Measurements from ENCODE around the gene SEMA3C.

The SEMA3C gene

GRCh38 chr7:80818181-80818580, 100.7 kb downstream of the SEMA3C start:
- DNase-seq, result no peak

GRCh38 chr7:80816806-80817205, 102.0 kb downstream of the SEMA3C start:
- DNase-seq, result no peak

- no peak for DNase-seq
Measured at GRCh38 chr7:80815733-80816132, 103.1 kb downstream of the SEMA3C start.

GRCh38 chr7:80809545-80809944, 109.3 kb downstream of the SEMA3C start:
- DNase-seq, result no peak

GRCh38 chr7:80807166-80807900, 111.5 kb downstream of the SEMA3C start:
- no peak for DNase-seq

GRCh38 chr7:80806663-80807062, 112.2 kb downstream of the SEMA3C start:
- no peak for DNase-seq

- no peak for DNase-seq
Measured at GRCh38 chr7:80804589-80804988, 114.3 kb downstream of the SEMA3C start.

GRCh38 chr7:80802527-80802926, 116.3 kb downstream of the SEMA3C start:
- DNase-seq, result no peak

- no peak for DNase-seq
Measured at GRCh38 chr7:80794631-80795573, 123.9 kb downstream of the SEMA3C start.

- no peak for DNase-seq
Measured at GRCh38 chr7:80791509-80791929, 127.3 kb downstream of the SEMA3C start.

GRCh38 chr7:80790877-80791276, 128.0 kb downstream of the SEMA3C start:
- no peak for DNase-seq

GRCh38 chr7:80787721-80788120, 131.1 kb downstream of the SEMA3C start:
- DNase-seq, result no peak

- no peak for DNase-seq
Measured at GRCh38 chr7:80785961-80786536, 132.8 kb downstream of the SEMA3C start.

- DNase-seq, result no peak
Measured at GRCh38 chr7:80785276-80785675, 133.6 kb downstream of the SEMA3C start.

- no peak for DNase-seq
Measured at GRCh38 chr7:80783678-80784327, 135.0 kb downstream of the SEMA3C start.

- DNase-seq, result no peak
Measured at GRCh38 chr7:80783186-80783677, 135.6 kb downstream of the SEMA3C start.

GRCh38 chr7:80781561-80781979, 137.3 kb downstream of the SEMA3C start:
- DNase-seq, result no peak

GRCh38 chr7:80781146-80781545, 137.7 kb downstream of the SEMA3C start:
- DNase-seq, result no peak

- no peak for DNase-seq
Measured at GRCh38 chr7:80779456-80779855, 139.4 kb downstream of the SEMA3C start.

- no peak for DNase-seq
Measured at GRCh38 chr7:80775897-80776296, 143.0 kb downstream of the SEMA3C start.

GRCh38 chr7:80775482-80775881, 143.4 kb downstream of the SEMA3C start:
- no peak for DNase-seq

- no peak for DNase-seq
Measured at GRCh38 chr7:80774843-80775242, 144.0 kb downstream of the SEMA3C start.

Data from GOT3 (cell line).